Osteoblast (primary cell): ENCODE data around the gene MANBA. TPM values are rescaled to one million over a fixed set of nuclear protein-coding genes. Genes with fewer than 3 reads are reported as not detected.
A peak's percentile ranks its signal among the peaks of the same experiment; 100 is the strongest.

Source experiments
- DNase-seq: peaks from one replicate; pipeline ENCODE4 v3.0.0; 2011; ENCODE audit warnings: low spot score, mixed read lengths; ENCODE audit not compliant: insufficient read length; ENCODE audit errors: missing footprints
- H2AFZ ChIP-seq: 2 replicates; pipeline ENCODE4 v1.6.0; 2011; ENCODE audit warnings: mild to moderate bottlenecking, low read length
- H3K27ac ChIP-seq: 2 replicates; pipeline ENCODE4 v1.5.1; 2011; ENCODE audit warnings: mild to moderate bottlenecking, low read depth, low read length, moderate library complexity
- H3K27me3 ChIP-seq: 2 replicates; pipeline ENCODE4 v1.6.0; 2012; ENCODE audit warnings: mild to moderate bottlenecking, control low read depth, inconsistent platforms, low read length, moderate library complexity; ENCODE audit not compliant: insufficient read depth
- H3K36me3 ChIP-seq: 2 replicates; pipeline ENCODE4 v1.5.1; 2011; ENCODE audit warnings: mild to moderate bottlenecking, low read length, control low read depth, moderate library complexity; ENCODE audit not compliant: insufficient read depth
- H3K4me1 ChIP-seq: 2 replicates; pipeline ENCODE4 v1.5.1; 2011; ENCODE audit warnings: mild to moderate bottlenecking, low read length, control low read depth, moderate library complexity; ENCODE audit not compliant: insufficient read depth
- H3K4me2 ChIP-seq: 2 replicates; pipeline ENCODE4 v1.6.0; 2011; ENCODE audit warnings: mild to moderate bottlenecking, low read length; ENCODE audit not compliant: insufficient read depth
- H3K4me3 ChIP-seq: fragments of 200-600 bp; sonication (generic); 3 replicates; pipeline ENCODE4 v1.5.1; 2012; ENCODE audit warnings: mild to moderate bottlenecking, low read length, inconsistent platforms; ENCODE audit not compliant: insufficient read depth
- H3K79me2 ChIP-seq: 2 replicates; pipeline ENCODE4 v1.6.0; 2012; ENCODE audit warnings: mild to moderate bottlenecking, low read length, control low read depth, inconsistent platforms; ENCODE audit not compliant: insufficient read depth
- H3K9me3 ChIP-seq: 2 replicates; pipeline ENCODE4 v1.5.1; 2011; ENCODE audit warnings: low read depth, low read length, control low read depth
- H4K20me1 ChIP-seq: 2 replicates; pipeline ENCODE4 v1.6.0; 2012; ENCODE audit warnings: mild to moderate bottlenecking, low read length, control low read depth; ENCODE audit not compliant: insufficient read depth
- total RNA-seq: library from RNA; depleted of rRNA; stranded (reverse); fragments of >200 nt; gene quantifications from 2 replicates; pipeline ENCODE4 v1.2.3, GENCODE V29; 2012
- TF ChIP-seq, protein P1 (sequence below): IDR thresholded peaks from 2 replicates; pipeline ENCODE4 v1.5.1; 2011; ENCODE audit warnings: mild to moderate bottlenecking, low read depth, low read length, moderate library complexity; ENCODE audit errors: extremely low read depth

Gene MANBA
- 64.1 and 71.9 TPM in 2 replicates for total RNA-seq

DNA sequence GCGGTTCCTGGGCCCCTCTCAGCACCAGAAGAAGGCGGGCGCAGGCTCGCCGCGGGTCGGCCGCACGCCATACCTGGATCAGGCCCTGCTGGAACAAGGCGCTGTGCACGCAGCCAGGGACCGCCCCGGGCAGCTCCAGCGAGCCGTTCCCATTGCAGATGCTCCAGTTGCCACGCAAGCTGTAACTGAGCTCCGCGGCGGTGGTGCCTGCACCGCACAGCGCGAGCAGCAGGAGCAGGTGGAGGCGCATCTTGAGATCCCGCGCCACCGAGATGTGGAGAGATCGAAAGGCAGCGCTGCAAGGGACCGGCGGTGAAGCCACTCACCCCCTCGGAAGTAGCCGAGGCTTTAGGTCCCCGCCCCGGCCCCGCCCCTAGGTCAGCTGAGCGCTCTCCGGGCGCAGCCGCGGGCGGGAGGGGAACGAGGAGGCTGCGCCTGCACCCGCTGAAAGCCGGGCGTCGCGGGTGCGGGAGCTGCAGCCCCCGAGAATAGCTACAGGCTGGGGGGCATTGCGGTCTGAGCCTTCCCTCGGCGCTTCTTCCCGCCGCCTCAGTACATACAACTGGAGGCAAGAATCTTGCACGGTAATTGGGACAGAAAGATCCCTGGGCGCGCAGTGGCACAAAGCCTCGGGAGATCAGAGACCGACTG is at the start of gene MANBA:
MANBA (minus strand) TSS at position 324 of the 651 bp plus-strand sequence; CDS start at position 250, 74 bp downstream.
- no peaks in the 10 kb centered on the region for H3K9me3 ChIP-seq
- peaks cover 43% of the 10 kb centered on the region for H3K79me2 ChIP-seq
- peak within 1 kb of the TSS; percentile 99 for H2AFZ ChIP-seq
- peaks cover 14% of the 10 kb centered on the region for H3K4me1 ChIP-seq
- H4K20me1 ChIP-seq: peaks cover 3% of the 10 kb centered on the region
- TF ChIP-seq, protein P1, sequence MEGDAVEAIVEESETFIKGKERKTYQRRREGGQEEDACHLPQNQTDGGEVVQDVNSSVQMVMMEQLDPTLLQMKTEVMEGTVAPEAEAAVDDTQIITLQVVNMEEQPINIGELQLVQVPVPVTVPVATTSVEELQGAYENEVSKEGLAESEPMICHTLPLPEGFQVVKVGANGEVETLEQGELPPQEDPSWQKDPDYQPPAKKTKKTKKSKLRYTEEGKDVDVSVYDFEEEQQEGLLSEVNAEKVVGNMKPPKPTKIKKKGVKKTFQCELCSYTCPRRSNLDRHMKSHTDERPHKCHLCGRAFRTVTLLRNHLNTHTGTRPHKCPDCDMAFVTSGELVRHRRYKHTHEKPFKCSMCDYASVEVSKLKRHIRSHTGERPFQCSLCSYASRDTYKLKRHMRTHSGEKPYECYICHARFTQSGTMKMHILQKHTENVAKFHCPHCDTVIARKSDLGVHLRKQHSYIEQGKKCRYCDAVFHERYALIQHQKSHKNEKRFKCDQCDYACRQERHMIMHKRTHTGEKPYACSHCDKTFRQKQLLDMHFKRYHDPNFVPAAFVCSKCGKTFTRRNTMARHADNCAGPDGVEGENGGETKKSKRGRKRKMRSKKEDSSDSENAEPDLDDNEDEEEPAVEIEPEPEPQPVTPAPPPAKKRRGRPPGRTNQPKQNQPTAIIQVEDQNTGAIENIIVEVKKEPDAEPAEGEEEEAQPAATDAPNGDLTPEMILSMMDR: no peak
- H3K4me3 ChIP-seq: peak within 1 kb of the TSS; percentile 94
- peak; percentile 97 for DNase-seq
- H3K4me2 ChIP-seq: peak within 1 kb of the TSS; percentile 99
- no peaks in the 10 kb centered on the region for H3K27me3 ChIP-seq
- peak within 1 kb of the TSS; percentile 62 for H3K27ac ChIP-seq
- H3K36me3 ChIP-seq: no peaks in the 10 kb centered on the region

DNA sequence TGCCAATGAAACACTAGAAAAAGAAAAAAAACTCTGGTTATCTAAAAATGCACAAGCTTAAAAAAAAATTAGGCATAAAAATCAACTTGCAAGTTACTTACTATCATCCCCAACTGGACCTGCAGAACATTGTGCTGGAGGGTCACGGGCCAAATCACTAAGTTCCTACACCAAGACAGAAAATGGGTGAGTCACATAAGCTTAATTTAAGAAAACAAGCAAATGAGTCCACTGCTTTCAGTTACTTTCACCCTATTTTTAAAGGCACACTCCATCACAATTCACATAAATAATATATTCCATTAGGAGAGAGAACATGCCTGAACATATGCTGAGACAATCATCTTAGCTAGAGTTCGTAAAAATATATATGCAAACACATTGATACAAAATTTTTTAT is 48.9 kb upstream of the MANBA start:
- no peak for DNase-seq
- H3K27me3 ChIP-seq: no peaks in the 10 kb centered on the region
- H4K20me1 ChIP-seq: peaks cover 73% of the 10 kb centered on the region
- peaks cover 35% of the 10 kb centered on the region for H3K4me1 ChIP-seq
- no peak overlapping the region for H3K4me3 ChIP-seq
- no peaks in the 10 kb centered on the region for H3K9me3 ChIP-seq
- peak overlapping the region; percentile 22 for H3K27ac ChIP-seq
- TF ChIP-seq, protein P1: no peak
- H3K79me2 ChIP-seq: peaks cover 100% of the 10 kb centered on the region
- H3K4me2 ChIP-seq: no peak overlapping the region
- peaks cover 45% of the 10 kb centered on the region for H3K36me3 ChIP-seq
- no peak overlapping the region for H2AFZ ChIP-seq

DNA sequence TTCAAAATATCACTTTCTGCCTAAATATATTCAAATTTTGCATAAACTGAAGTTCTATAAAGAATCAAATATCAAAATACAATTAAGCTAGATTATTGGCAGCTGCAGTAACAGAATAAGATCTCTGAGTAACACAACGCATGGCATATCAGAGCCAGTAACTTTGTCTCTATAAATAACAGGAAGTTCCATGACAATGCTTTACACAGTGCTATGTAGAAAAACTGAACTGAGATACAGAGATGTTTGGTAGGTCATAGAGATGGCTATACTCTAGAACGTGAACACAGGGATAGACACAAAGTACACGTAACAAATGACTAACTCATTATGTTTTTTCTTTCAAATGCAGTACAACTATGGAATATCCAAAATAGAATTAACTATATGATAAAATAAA is 48.4 kb upstream of the MANBA start:
- DNase-seq: no peak
- peaks cover 69% of the 10 kb centered on the region for H4K20me1 ChIP-seq
- H2AFZ ChIP-seq: no peak overlapping the region
- peak overlapping the region; percentile 22 for H3K27ac ChIP-seq
- peaks cover 32% of the 10 kb centered on the region for H3K4me1 ChIP-seq
- H3K27me3 ChIP-seq: no peaks in the 10 kb centered on the region
- H3K79me2 ChIP-seq: peaks cover 100% of the 10 kb centered on the region
- TF ChIP-seq, protein P1: no peak
- no peak overlapping the region for H3K4me3 ChIP-seq
- H3K4me2 ChIP-seq: no peak overlapping the region
- peaks cover 45% of the 10 kb centered on the region for H3K36me3 ChIP-seq
- no peaks in the 10 kb centered on the region for H3K9me3 ChIP-seq

- no peak overlapping the region for H3K27ac ChIP-seq
- H3K79me2 ChIP-seq: peaks cover 100% of the 10 kb centered on the region
- peaks cover 50% of the 10 kb centered on the region for H3K36me3 ChIP-seq
- no peak overlapping the region for H3K4me3 ChIP-seq
- H2AFZ ChIP-seq: no peak overlapping the region
- H3K27me3 ChIP-seq: no peaks in the 10 kb centered on the region
- no peak for DNase-seq
- H4K20me1 ChIP-seq: peaks cover 69% of the 10 kb centered on the region
- H3K4me1 ChIP-seq: peaks cover 32% of the 10 kb centered on the region
- TF ChIP-seq, protein P1: no peak
- H3K9me3 ChIP-seq: no peaks in the 10 kb centered on the region
- H3K4me2 ChIP-seq: no peak overlapping the region
Observed at GRCh38 chr4:102808009-102808408, 47.2 kb upstream of the MANBA start.
